ENCODE measurements around the gene PTEN.

Gene PTEN

DNA sequence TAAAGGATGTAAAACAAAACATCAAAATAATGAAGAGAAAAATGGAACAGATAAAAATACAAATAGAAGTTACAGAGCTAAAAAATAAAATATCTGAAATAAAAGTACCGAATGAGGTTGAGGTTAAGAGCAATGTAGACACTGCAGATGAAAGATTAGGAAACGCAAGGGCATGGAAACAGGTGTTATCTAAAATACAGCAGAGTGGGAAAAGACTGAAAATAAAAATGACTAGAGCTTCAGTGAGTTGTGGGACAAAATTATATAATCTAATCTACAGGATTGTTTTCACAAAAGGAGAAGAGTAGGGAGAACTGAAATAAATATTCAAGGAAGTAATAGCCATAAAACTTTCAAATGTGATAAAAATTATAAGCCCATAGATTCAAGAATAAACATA, 123.8 kb downstream of the PTEN start:
- DNase-seq = no peak

DNA sequence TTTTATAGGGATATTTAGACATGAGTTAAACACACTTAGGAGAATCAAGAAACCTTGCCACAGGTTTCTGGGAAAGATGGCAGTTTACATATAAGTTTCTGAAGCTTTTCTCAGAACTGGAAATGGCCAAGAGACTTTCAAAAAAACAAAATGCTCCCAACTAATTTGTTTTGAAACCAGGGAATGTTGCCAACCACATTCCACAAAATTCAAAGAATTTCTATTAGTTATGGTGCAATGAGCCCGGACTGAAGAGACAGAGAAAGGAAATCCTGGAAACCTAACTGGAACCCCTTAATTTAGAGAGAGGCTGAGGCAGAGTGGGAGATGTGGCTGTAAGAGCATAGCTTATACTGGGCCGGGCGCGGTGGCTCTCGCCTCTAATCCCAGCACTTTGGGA, 128.5 kb downstream of the PTEN start:
- DNase-seq = no peak

DNA sequence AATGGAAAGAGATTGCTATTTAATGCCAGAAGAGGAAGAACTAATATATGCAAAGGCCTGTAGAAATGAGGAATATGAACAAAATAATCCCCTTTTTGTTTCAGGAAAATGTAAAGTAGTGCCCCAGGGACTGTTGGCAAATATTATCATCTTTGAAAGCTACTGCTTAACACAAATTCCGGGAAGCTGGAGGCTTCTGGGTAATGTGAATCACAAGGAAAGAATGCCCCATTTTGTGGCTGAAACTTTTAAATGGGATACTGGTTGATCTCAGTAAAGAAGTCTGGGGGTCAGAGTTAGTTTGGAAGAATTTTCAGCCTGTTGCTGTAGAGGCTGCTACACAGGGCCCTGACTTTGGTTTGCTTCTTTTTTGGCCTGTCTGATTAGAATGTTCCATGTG, 141.0 kb downstream of the PTEN start:
- no peak for DNase-seq

DNA sequence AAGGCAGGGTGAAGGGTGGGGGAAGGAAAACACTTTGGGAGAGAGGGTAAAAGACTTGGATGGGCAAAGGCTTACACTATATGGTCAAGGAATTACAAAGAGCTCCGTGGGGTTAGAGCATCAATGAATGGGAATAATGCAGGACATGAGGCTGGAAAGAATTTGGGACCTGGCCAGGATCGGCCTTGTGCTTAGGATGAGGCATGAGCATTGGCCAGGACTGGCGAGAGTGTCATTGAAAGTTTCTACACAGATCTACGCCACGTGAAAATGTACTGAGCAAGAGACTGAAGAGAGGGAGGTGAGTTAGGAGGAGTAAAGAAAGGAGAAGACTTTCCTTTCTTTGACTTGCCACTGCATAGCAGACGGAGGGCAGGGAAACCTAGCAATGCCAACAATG, 142.8 kb downstream of the PTEN start:
- DNase-seq = no peak

DNA sequence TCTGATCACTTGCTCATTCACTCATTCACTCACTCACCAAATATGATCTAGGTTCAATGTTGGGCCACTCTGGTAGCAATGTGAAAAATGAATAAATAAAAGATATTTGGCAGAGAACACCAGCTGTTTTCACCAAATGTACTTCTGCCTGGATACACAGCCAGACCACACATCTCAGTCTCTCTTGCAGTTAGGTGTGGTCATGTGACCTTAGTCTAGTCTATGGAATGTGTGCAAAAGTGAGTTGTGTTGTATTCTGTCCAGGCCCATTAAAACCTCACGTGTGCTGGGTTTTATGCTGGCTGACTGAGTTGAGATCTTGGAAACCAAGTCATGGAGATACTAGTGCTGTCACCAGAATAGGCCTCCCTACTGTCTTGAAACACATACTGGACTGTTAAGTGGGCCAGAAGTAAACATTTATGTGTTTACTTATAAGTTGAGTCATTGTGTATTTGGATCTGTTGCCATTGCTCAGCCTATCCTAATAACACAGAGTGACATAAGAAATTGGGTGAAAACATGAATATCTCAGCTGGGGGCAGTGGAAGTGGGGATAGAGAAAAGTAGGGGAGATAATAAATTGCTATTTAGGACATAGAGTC, 145.5 kb downstream of the PTEN start:
- no peak for DNase-seq

DNA sequence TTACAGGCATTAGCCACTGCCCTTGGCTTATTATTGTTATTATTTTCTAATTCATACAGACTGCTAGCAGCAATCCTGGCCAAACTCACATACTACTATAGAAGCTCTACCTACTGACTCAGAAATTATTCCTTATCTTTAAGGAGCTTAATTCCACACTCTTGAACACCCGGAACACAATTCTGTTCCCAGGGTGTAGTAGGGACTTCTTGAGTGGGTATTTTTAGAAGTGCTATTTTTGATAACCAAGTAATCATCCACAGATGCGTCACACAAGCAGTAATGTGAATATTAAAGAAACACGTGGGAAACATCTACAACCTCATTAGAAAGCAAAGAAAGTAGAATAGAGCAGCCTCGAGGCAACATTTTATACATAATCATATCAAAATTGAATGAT, 149.2 kb downstream of the PTEN start:
- no peak for DNase-seq

DNA sequence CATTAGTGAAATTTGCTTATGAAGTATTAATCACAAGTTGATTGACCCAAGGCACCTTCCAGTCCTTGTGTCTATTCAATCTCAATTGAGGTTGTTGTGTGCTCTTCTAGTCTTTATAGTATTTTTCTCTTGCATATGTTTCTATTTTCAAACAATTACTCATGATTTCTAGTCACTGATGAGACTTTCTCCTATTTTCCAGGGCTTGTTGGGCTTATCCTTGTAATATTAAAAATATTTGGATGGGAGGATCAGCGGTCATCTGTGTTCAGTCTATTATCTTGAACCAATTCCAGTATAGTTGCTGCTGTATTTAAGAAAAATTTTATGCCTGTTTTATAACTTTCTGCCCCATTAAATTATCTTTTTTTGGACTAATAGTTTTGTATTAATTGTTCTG, 154.4 kb downstream of the PTEN start:
- DNase-seq = no peak

DNA sequence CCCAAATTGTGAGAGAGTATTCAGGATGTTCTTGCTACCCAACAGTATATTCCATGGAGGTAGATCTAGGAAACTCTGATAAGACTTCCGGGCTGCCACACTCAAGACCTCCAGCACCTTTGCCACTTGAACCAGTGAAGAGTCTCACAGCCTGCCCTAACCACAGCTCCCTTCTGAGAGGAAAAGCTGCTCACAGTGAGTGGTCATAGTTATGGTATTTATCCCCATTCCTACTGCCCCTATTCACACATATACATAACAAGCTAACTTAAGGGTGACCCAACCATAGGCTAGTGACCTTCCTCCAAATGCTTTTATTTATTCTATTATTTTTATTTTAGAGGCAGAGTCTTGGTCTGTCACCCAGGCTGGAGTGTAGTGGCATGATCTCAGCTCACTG, 156.3 kb downstream of the PTEN start:
- DNase-seq = no peak
